Inflammatory macrophage treated with lipopolysaccharide for 4 hours (primary cell): ENCODE data around the gene CAMK1G.

Experiments used
- DNase-seq: peaks from one replicate; pipeline ENCODE4 v3.0.0-alpha.2; 2020

The CAMK1G gene

GRCh38 chr1:209583408-209583807 is at the start of gene CAMK1G:
Gene CAMK1G, plus strand, starts transcription at chr1:209583714. Its CDS starts 11,270 bp downstream, at chr1:209594984.
- no peak for DNase-seq

GRCh38 chr1:209534496-209535250 is 48.8 kb upstream of the CAMK1G start:
- DNase-seq: no peak

GRCh38 chr1:209536843-209537242 is 46.7 kb upstream of the CAMK1G start:
- no peak for DNase-seq

- no peak for DNase-seq
These were observed 46.0 kb upstream of the CAMK1G start for GRCh38 chr1:209537336-209538114.

- DNase-seq: no peak
These were observed 43.9 kb upstream of the CAMK1G start for GRCh38 chr1:209539576-209539975.

GRCh38 chr1:209542585-209542984 is 40.9 kb upstream of the CAMK1G start:
- DNase-seq: no peak

- DNase-seq: no peak
These were observed 39.4 kb upstream of the CAMK1G start for GRCh38 chr1:209544098-209544497.

- DNase-seq: no peak
These were observed 38.1 kb upstream of the CAMK1G start for GRCh38 chr1:209545423-209545822.

- peak; percentile 3 for DNase-seq
These were observed 37.0 kb upstream of the CAMK1G start for GRCh38 chr1:209546390-209547085.

GRCh38 chr1:209547626-209548025 is 35.9 kb upstream of the CAMK1G start:
- DNase-seq: no peak

GRCh38 chr1:209549443-209550205 is 33.9 kb upstream of the CAMK1G start:
- no peak for DNase-seq

- no peak for DNase-seq
These were observed 33.0 kb upstream of the CAMK1G start for GRCh38 chr1:209550519-209550918.

- no peak for DNase-seq
These were observed 30.9 kb upstream of the CAMK1G start for GRCh38 chr1:209552406-209553264.

- DNase-seq: no peak
These were observed 28.5 kb upstream of the CAMK1G start for GRCh38 chr1:209554761-209555611.

GRCh38 chr1:209556162-209556690 is 27.3 kb upstream of the CAMK1G start:
- no peak for DNase-seq

GRCh38 chr1:209557221-209557620 is 26.3 kb upstream of the CAMK1G start:
- no peak for DNase-seq

- no peak for DNase-seq
These were observed 23.0 kb upstream of the CAMK1G start for GRCh38 chr1:209560529-209560928.

GRCh38 chr1:209560952-209561351 is 22.6 kb upstream of the CAMK1G start:
- no peak for DNase-seq

GRCh38 chr1:209561532-209561931 is 22.0 kb upstream of the CAMK1G start:
- no peak for DNase-seq

GRCh38 chr1:209564849-209565248 is 18.7 kb upstream of the CAMK1G start:
- no peak for DNase-seq
